ENCODE results near the gene BICD1. TPM values are rescaled to one million over a fixed set of nuclear protein-coding genes. Genes with fewer than 3 reads are reported as not detected.

BICD1 gene
- polyA plus RNA-seq, 1 of the 3 experiments (the other 2 are of a cell fraction) = 12.1 TPM

DNA sequence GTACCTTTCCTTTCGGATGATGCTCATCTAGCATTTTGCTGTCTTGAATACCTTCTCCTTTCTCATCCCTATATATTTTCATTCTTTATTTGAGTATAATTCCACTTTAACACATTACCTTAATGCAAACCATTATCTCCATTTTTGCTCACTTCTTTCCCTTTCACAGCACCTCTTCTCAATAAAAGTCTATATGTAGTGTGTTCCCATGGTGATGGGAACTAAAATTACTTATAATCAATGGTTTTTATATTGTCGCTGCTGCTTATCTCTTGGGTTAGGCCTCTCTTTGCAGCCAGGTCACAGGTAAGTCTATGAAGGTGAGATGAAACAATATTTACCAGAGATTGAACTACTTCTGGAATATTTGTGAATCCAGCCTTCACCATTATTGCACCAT, 171.1 kb downstream of the BICD1 start:
- H3K4me1 ChIP-seq (ENCODE audit: control insufficient read depth in 1 of 2, insufficient read depth in 2 of 2, low read depth in 1 of 2, low read length in 1 of 2) = peaks cover 7 to 8% of the 10 kb centered on the region in 2 experiments; a peak in 2 of 4 replicates
- DNase-seq = no peak
- H3F3A ChIP-seq (replicated peaks; ENCODE audit: insufficient read depth) = no peaks in the 10 kb centered on the region
- no peaks in the 10 kb centered on the region for H3K36me3 ChIP-seq (replicated peaks in 1 of 2; ENCODE audit: control insufficient read depth in 1 of 2, insufficient read depth in 2 of 2, low read length in 1 of 2)
- H4K20me1 ChIP-seq (ENCODE audit: insufficient read depth) = no peaks in the 10 kb centered on the region
- no peak overlapping the region for H3K27ac ChIP-seq (ENCODE audit: low read depth in 2 of 2, low read length in 1 of 2)
- ChIA-PET CTCF (interaction anchor here (0.8 to 1.2 kb wide), 2 partner anchors 16 to 596 kb away, joined by 3 to 4 read pairs; no protein-coding TSS in a partner anchor), POLR2A (no interaction called here)
- H3K27me3 ChIP-seq (ENCODE audit: insufficient read depth) = no peaks in the 10 kb centered on the region
- H3K4me2 ChIP-seq = no peak overlapping the region
- H2AFZ ChIP-seq (ENCODE audit: low read depth) = no peak overlapping the region
- H3K4me3 ChIP-seq (ENCODE audit: low read depth in 2 of 2, low read length in 1 of 2) = no peak overlapping the region
- H3K9me2 ChIP-seq = no peaks in the 10 kb centered on the region
- no peaks in the 10 kb centered on the region for H3K9me3 ChIP-seq
- TF ChIP-seq POLR2AphosphoS5 (IDR thresholded peaks at IDR 0.05; ENCODE audit: low read depth, low read length) (no peak), GABPA (IDR thresholded peaks at IDR 0.05; ENCODE audit: low read depth) (no peak), RCOR1 (IDR thresholded peaks at IDR 0.05; ENCODE audit: low read length) (no peak), SMC3 (IDR thresholded peaks at IDR 0.05; ENCODE audit: low read depth, low read length) (no peak), RFX5 (IDR thresholded peaks at IDR 0.05; ENCODE audit: low read length) (no peak), ELF1 (IDR thresholded peaks at IDR 0.05) (no peak)
- 99% methylated on average over 2 of the region's 2 CpGs for WGBS (ENCODE audit: low lambda C conversion rate)
- no peak overlapping the region for H3K9ac ChIP-seq
- H3K79me2 ChIP-seq (ENCODE audit: insufficient read depth) = 0 out of 2 replicates have a peak, but pooled peaks cover 3% of the 10 kb centered on the region

DNA sequence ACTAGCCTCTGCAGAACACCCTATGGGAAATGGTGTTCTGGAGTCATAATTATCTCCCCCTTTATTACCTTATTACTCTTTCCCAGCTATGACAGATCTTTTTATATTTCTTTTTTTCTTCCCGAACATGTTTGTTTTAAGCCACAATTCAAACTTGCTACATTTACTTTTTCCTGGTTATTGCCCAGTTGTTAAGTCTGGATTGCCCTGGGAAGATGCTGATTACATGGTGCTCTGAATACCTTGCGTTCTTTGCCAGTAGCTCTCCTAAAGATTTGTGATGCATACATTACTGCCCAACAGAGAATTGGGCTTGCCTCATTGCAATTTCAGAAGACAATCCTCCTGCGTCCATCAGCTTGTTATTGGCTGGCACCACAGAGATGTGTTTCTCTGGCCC, 174.5 kb downstream of the BICD1 start:
- Histone ChIP-seq H2AFZ (ENCODE audit: low read depth) (no peak overlapping the region), H3K4me2 (no peak overlapping the region), H3F3A (replicated peaks; ENCODE audit: insufficient read depth) (no peaks in the 10 kb centered on the region), H3K27ac (ENCODE audit: low read depth in 2 of 2, low read length in 1 of 2) (no peak overlapping the region), H4K20me1 (ENCODE audit: insufficient read depth) (no peaks in the 10 kb centered on the region), H3K9me2 (no peaks in the 10 kb centered on the region), H3K9ac (no peak overlapping the region), H3K79me2 (ENCODE audit: insufficient read depth) (peaks cover 3% of the 10 kb centered on the region), H3K4me3 (ENCODE audit: low read depth in 2 of 2, low read length in 1 of 2) (no peak overlapping the region), H3K4me1 (ENCODE audit: control insufficient read depth in 1 of 2, insufficient read depth in 2 of 2, low read depth in 1 of 2, low read length in 1 of 2) (no peaks in the 10 kb centered on the region), H3K9me3 (no peaks in the 10 kb centered on the region), H3K36me3 (replicated peaks in 1 of 2; ENCODE audit: control insufficient read depth in 1 of 2, insufficient read depth in 2 of 2, low read length in 1 of 2) (no peaks in the 10 kb centered on the region), H3K27me3 (ENCODE audit: insufficient read depth) (no peaks in the 10 kb centered on the region)
- TF ChIP-seq RXRA (IDR thresholded peaks at IDR 0.05; ENCODE audit: borderline replicate concordance, low read depth) (no peak), GABPA (IDR thresholded peaks at IDR 0.05; ENCODE audit: low read depth) (no peak), ELF1 (IDR thresholded peaks at IDR 0.05) (no peak), JUND (IDR thresholded peaks at IDR 0.05) (no peak), SMC3 (IDR thresholded peaks at IDR 0.05; ENCODE audit: low read depth, low read length) (no peak), EP300 (IDR thresholded peaks at IDR 0.05; ENCODE audit: borderline replicate concordance in 1 of 2, low read depth in 1 of 2, low read length in 1 of 2) (no peak), MEF2A (IDR thresholded peaks at IDR 0.05; ENCODE audit: borderline replicate concordance, low read depth) (no peak), NFIC (IDR thresholded peaks at IDR 0.05; ENCODE audit: borderline replicate concordance) (no peak), NRF1 (IDR thresholded peaks at IDR 0.05; ENCODE audit: low read depth, low read length) (no peak), CHD2 (IDR thresholded peaks at IDR 0.05; ENCODE audit: low read length, partially characterized antibody) (no peak), GATA2 (CRISPR knock-in tag; IDR thresholded peaks at IDR 0.05) (no peak)
- TF ChIP-seq, protein P1, sequence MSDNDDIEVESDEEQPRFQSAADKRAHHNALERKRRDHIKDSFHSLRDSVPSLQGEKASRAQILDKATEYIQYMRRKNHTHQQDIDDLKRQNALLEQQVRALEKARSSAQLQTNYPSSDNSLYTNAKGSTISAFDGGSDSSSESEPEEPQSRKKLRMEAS (IDR thresholded peaks at IDR 0.05; ENCODE audit: low read depth) = no peak
- TF ChIP-seq, protein P2, sequence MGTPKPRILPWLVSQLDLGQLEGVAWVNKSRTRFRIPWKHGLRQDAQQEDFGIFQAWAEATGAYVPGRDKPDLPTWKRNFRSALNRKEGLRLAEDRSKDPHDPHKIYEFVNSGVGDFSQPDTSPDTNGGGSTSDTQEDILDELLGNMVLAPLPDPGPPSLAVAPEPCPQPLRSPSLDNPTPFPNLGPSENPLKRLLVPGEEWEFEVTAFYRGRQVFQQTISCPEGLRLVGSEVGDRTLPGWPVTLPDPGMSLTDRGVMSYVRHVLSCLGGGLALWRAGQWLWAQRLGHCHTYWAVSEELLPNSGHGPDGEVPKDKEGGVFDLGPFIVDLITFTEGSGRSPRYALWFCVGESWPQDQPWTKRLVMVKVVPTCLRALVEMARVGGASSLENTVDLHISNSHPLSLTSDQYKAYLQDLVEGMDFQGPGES (IDR thresholded peaks at IDR 0.05; ENCODE audit: low read depth, low read length) = no peak
- TF ChIP-seq, protein P3, sequence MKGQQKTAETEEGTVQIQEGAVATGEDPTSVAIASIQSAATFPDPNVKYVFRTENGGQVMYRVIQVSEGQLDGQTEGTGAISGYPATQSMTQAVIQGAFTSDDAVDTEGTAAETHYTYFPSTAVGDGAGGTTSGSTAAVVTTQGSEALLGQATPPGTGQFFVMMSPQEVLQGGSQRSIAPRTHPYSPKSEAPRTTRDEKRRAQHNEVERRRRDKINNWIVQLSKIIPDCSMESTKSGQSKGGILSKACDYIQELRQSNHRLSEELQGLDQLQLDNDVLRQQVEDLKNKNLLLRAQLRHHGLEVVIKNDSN (IDR thresholded peaks at IDR 0.05; ENCODE audit: borderline replicate concordance, low read depth) = no peak
- TF ChIP-seq, protein P4, sequence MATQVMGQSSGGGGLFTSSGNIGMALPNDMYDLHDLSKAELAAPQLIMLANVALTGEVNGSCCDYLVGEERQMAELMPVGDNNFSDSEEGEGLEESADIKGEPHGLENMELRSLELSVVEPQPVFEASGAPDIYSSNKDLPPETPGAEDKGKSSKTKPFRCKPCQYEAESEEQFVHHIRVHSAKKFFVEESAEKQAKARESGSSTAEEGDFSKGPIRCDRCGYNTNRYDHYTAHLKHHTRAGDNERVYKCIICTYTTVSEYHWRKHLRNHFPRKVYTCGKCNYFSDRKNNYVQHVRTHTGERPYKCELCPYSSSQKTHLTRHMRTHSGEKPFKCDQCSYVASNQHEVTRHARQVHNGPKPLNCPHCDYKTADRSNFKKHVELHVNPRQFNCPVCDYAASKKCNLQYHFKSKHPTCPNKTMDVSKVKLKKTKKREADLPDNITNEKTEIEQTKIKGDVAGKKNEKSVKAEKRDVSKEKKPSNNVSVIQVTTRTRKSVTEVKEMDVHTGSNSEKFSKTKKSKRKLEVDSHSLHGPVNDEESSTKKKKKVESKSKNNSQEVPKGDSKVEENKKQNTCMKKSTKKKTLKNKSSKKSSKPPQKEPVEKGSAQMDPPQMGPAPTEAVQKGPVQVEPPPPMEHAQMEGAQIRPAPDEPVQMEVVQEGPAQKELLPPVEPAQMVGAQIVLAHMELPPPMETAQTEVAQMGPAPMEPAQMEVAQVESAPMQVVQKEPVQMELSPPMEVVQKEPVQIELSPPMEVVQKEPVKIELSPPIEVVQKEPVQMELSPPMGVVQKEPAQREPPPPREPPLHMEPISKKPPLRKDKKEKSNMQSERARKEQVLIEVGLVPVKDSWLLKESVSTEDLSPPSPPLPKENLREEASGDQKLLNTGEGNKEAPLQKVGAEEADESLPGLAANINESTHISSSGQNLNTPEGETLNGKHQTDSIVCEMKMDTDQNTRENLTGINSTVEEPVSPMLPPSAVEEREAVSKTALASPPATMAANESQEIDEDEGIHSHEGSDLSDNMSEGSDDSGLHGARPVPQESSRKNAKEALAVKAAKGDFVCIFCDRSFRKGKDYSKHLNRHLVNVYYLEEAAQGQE (IDR thresholded peaks at IDR 0.05; ENCODE audit: low read depth, low read length) = no peak
- ChIA-PET POLR2A (no interaction called here), CTCF (no interaction called here)
- DNase-seq = no peak
- 96% methylated on average over 3 of the region's 3 CpGs for WGBS (ENCODE audit: low lambda C conversion rate)
